HG02571 (cell line): ENCODE data around the gene NUDT13.

Experiments
- ATAC-seq: cut with Tn5 transposase; IDR thresholded peaks from one replicate; pipeline ENCODE4 v1.9.1; 2021; ENCODE audit warnings: mild to moderate bottlenecking, moderate library complexity; ENCODE audit not compliant: unreplicated experiment

The NUDT13 gene

DNA sequence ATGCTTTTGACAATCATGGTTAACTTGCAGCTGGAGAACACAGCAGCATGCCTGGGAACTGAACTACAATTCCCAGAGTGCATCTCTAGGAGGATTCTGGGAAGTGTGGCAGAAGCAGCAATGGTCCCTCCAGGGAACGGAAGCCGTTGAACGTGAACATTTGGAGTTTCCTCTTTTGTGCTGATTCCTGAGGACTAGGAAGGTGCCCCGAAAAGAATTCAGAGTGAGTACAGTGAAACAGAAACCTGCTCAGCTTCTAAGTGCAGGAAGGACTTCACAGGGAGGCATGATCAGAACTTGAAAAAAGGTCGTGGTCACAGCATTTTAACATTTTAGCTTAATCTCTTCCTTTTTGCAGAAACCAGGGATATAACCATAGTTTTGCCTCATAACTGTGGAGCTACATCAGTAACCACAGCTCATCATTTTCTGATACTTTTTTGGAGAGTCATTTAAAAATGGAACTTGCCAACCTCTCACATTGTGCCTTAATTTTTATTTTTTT lies at the start of gene NUDT13:
TSS of gene NUDT13 (plus strand) at position 111 of the 505 bp plus-strand sequence. CDS start 3,911 bp downstream, outside the sequence.
- peak; percentile 69 for ATAC-seq

DNA sequence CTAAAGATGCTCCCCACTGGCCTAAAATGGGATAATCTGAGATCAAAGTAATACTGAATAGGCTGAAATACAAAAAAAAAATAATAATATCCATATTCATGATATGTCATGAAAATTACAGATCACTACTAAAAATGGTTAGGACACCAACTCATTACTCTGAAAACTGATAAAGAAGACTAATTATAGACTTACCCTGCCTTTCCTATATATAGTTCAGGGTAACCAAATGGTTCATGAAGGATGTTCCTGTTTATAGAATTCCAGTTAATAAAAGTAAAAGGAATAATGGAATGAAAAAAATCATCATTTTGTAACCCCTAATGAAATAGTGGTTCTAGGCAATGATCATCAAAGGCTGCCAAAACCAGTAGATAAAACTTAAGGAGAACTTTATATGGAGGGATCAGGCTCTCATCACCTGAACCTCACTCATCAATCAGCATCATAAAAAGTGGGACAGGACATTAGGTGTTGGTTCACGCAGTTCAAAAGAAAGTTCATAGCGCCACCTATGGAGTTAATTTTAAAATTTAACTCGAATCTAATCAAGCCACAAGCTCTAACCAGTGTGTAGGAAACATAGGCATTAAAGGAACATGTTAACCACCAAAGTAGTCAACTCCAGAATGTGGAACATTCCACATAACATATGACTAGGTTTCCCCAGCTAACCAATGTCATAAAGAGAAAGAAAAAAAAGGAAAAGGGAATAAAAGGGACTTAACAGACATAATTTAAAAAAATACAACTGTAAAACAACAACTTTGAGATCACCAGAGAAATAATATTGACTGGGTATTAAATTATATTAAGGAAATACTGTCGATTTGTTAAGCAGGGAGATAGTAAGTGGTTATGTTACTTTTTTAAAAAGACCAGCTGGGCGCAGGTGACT lies 49.3 kb upstream of the NUDT13 start:
- no peak for ATAC-seq

DNA sequence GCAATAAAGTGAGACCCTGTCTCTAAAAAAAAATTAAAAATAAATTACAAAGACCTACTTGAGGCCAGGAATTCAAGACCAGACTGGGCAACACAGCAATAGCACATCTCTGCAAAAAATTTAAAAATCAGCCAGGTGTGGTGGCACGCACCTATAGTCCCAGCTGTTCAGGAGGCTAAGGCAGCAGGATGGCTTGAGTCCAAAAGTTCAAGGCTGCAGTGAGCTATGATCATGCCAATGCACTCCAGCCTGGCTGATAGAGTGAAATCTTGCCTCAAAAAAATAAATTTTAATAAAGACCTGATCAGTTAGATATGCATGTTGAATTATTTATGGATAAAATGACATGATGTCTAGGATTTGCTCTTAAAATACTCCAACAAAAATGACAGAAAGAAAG lies 48.5 kb upstream of the NUDT13 start:
- ATAC-seq: no peak

DNA sequence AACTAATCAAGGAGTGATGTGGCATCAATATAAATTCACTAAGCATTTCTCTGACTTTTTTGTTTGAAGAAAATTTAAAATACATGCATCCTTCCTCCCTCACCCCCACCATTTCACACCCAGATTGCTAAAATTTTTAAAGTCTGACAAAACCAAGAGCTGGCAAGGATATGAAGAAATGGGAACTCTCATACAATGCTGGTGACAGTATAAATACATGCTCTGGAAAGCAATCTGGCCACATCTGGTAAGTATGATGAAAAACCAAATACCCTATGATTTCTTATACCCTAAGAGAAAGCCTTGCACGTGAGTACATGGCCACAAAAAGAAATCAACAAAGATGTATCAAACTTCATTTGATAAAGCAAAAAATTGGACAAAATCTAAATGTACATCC lies 44.8 kb upstream of the NUDT13 start:
- no peak for ATAC-seq

DNA sequence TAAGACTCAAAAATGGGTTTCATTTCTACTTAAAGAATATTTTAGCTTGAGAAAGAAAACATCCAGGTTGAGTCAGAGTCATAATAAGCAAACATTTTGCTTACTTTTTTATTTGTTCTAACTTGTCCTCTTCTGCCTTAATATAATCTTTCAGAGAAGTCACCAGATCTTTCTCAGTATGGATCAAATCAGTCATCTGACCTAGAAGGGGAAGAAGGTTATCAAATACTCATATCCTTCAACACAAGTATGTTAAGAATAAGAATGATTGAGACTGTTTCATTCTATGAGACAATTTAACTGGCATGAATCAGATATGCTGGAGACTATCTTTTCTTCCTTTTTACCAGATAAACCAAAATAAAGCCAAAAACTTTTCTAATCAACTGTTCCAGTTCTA lies 36.6 kb upstream of the NUDT13 start:
- ATAC-seq: no peak

DNA sequence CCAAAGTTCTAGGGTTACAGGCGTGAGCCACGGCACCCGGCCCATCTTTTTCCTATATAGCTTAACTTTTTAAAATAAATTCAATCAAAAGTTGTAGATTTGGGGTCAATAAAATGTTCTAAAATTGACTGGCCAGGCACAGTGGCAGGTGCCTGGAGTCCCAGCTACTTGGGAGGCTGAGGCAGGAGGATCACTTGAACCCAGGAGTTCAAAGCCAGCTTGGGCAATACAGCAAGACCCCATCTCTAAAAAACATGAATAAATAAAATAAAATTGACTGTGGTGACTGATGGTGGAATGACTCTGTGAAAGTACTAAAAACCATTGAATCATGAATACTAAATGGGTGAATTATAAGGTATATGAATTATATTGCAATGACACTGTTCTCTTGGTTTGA lies 34.4 kb upstream of the NUDT13 start:
- ATAC-seq: no peak

DNA sequence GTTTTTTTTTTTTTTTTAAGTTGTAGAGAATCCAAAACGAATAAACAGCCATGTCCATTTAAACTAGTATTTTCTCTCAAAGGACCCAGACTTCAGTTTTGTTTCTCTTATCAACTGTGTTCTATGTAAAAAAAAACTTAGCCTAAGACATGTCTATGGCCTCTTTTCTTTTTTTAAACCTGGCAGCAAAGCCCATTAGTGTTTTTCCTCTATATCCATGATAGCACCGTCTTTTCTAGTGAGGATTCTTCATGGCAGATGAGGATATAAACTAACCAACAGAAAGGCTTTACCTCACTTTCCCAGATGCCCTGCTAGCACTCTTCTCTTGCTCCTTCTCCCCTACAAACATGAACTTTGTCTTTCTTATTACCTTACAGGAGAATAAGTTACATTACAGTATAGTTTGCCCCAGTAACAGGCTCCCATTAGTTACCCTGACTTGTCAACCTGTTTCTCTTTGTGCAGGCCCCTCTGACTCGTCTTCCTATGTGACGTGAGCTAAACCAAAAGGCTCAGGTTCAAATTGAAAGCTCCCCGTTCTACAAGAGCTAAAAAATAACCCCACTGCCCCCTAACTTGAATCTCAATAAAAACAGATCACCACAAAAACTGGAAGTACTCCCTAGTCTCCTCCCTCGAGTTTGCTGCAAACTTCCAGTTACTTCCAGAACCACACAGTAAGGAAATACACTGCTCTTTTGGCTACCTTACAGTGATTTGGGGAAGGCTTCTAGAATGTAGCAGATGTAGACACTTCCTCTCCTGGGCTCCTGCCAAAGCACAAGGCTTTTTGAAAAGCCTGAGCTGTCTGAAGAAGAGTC lies 33.7 kb upstream of the NUDT13 start:
- ATAC-seq: no peak

DNA sequence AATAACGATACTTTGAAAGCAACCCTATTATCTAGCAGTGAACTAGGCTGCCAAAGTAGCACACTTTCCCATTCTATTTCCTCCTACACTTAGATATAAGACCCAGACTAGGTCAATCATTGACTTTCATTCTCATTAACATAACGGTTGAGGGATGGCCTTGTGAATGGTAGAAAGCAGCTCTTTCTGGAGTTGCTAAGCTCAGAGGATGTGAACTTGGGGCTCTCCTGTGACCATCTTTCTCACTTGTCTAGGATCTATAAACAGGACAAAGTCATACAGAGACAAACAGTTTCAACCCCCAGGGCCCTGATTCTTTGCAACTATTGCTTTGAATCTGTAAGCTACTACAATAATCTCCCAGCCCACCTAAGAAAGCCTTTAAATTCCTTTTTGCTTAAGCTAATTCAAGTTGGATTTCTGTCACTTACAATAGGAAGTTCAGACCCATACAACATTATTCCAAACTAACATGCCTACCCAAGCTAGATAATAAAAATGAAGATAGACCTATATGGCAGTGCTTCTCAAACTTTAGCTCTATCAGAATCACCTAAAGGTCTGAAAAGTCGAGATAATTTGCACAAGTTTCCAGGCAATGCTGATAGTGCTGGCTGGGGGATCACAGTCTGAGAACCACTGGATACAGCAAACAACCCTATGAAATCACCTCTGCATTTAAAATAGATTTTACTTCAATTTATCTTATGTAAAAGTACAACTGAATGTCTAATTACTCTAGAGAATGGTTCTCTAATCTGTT lies 30.3 kb upstream of the NUDT13 start:
- ATAC-seq: no peak

DNA sequence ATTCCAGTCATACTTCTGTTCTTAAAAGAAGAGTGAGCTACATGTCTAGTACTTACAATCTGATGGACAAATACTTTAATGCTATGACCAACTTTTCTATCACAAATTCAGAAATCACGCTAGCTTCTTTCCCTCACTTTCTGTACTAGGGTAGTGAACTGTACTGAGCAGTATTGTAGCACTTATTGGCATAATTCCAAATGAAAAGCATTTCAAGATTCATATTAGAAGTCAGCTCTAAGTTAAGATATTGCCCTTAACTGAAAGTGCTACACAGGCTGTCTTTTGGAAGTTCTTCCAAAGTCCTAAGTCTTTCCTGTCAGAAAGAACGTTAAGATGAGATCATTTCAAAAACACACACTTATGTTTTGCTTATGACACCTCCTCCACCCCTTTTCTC lies 27.0 kb upstream of the NUDT13 start:
- no peak for ATAC-seq

DNA sequence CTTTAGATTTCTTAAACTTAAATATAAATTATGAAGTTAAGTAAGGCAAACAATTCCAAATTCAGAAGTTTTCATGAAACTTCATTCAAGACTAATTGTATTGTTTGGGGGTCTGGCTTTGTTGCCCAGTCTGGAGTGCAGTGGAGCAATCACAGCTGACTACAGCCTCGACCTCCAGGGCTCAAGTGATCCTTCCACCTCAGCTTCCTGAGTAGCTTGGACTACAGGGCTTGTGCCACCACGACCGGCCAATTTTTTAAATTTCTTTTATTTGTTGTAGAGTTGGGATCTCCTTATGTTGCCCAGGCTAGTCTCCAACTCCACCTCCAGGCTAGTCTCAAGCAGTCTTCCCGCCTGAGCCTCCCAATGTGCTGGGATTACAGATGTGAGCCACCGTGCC lies 26.0 kb upstream of the NUDT13 start:
- ATAC-seq: no peak

DNA sequence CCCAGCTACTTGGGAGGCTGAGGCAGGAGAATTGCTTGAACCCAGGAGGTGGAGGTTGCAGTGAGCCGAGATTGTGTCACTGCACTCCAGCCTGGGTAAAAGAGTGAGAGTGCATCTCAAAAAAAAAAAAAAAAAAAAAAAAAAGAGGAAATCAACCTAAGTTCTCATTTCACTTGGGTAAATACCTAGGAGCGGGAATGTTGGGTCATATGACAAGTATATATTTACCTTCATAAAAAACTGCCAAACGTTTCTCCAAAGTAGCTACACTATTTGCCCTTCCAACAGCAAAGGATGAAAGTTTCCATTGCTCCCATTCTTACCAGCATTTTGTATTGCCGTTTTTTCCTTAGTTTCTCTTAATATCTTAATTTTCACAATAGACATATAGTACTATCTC lies 23.4 kb upstream of the NUDT13 start:
- no peak for ATAC-seq

DNA sequence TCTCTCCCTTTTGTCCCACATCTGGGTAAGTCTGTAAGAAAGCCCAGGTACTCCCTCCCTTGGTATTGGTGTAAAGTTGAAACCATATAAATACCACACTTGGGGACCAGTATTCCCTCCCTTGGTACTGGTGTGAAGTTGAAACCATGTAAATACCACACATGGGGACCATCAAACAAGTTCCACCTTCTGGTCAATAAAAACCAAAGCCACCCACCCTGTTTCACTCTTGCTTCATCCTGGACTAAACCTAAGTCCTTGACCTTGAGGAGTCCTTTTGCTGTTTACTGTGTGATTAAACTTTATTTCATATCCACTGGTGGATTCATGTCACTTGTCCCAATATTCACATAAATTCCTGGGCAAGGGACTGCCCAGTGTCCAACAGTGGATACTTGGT lies 22.0 kb upstream of the NUDT13 start:
- ATAC-seq: no peak

DNA sequence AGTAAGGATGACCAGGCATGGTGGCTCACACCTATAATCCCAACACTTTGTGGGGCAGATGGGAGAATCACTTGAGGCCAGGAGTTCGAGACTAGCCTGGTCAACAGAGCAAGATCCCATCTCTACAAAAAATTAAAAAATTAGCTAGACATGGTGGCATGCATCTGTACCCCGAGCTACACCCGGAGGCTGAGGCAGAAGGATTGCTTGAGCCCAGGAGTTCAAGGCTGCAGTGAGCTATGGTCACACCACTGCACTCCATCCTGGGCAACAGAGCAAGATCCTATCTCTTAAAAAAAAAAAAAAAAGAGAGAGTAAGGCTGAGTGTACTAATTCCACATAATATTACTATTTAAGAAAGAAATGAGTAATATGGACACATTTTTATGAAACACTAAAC lies 17.4 kb upstream of the NUDT13 start:
- ATAC-seq: no peak

DNA sequence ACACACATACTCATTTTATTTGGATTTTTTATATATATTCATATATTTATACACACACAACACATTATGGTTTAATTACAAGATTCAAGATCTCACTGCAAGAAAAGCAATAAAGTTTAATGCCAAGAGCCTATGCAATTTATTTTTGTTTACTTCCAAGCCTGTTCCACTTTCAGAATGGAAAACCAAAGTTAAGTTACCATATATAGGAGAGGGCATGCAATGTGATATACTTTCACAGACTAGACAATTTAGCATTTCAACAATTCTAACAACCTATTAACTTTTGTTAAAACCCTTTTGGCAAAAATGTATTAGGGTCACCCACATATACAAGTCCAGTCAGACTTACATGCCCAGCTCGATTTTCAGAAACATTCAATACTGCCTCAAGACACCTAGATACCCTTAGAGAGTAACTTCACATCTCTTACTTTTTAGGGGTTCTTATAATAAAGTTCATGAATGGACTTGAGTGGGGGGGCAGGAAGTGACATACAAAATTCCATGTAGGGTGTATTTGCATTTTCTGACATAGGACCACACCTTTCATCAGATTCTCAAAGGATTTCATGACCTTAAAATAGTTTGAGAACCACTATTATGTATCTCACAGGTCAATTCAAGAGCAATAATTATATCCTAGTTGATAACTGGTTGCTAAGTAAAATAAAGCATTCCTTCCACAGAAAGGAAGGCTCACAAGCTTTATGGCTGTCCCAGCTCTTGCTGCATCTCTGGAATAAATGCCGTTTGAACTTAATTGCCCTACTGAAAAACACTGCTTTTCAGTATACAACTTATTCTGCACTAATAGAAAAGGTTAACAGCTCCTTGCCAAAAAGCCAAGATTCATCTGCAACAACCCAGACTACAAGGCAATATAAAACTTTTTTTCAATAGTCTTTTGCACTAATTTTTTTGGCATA lies 16.1 kb upstream of the NUDT13 start:
- ATAC-seq: no peak

DNA sequence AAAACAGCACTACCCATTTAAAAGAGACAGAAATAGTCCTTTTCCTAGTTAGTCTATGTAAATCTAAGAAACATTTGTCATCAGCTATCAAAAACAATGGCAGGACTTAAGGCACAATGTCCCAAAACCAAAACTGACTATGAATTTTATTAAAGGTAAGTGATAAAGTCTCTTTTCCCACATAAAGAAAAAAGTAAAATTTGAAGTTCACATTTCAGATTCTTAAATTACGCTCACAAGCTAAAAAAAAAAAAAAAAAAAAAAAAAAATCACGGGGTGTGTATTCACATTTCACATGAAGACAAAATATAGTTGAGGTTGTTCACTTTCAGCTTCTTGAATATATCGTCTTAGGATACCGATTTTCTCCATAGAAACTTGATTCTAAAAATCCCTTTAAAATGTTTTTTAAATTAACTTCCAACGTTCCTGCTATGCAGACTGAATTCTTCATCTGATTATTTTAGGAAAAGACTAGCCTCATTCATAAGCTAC lies 15.2 kb upstream of the NUDT13 start:
- no peak for ATAC-seq

DNA sequence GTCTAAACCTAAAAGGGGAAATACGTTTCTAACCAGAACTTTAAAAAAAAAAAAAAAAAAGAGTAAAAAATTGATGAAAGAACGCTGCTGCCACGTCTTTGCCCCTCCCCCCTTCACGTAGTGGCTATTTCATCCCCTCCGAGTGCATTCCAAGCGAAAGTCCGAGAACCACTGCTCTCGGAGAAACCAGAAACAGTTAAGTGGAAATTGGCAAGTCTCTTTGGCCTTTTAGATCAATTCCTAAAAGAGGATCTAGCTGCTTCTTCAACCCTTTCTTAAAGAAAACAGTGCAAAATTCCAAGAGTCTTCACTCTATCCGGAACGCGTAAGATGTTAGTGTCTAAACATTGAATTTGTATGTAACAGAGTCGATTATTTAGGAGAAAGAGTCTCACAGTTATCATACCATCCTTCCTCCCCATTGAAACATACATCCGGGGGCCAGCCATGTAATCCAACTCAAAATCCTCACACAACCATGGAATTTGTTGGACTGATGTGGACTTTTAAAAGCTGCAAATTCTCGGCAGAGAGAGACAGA lies 14.7 kb upstream of the NUDT13 start:
- ATAC-seq: no peak

DNA sequence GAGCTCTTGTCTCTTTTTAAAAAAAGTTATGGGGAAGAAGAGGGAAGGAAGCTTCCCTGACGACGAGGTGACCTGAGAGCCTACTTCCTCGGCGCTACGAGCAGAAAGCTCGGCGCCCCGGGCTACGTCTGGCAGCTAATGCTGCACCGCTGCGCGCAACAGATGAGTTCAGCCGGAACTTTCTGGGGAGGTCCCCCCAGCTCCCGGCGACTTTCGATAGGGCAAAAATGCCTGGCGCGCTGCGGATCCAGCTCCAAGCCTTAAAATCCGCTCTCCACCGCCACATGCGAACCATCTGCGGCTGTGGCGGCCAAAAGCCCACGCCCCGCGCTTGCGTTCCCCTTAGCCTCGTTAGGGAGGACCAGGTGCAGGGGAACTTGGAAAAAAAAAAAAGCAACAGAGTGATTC lies 14.2 kb upstream of the NUDT13 start:
- ATAC-seq: peak; percentile 36

DNA sequence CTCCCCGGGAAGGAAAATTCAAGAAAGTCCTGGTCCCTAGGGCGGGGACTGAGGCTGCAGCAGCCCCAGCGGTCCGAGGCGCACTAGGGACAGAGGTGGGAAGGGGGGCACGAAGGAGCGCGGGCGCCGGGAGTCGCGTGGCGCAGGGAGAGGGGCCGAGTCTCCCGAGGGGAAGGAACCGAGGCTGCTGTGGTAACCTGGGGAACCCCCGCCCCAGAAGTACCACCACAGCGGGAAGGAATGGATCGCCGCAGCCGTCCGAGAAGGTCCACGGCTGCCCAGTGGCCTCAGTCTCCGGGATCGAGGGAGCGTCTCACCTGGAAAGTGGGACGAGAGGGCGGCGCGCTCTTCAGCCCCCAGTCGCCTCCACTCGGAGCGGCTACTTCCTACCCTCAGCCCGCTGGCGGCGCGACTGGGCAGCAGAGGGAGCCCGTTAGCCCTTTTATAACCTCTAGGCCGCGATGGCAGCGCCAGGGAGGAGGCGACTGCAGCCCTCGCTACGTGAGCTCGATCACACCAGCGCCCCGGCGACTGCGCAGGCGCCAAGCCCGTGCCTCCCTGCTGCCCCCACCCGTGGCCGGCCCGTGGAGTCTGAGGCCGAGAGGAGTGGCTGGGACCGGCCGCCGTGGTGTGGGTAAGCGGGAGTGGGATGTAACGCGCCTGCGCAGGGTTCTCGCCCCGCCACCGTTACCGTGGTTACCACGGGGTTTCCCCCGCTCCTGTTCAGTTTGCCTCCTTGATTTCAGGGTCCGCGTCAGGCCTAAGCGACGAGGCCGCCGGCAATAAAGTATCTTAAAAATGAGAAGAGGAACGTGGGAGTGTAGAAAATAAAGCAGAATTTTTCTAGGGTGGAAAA lies 13.6 kb upstream of the NUDT13 start, which contains the start of gene P4HA1:
TSS of gene P4HA1 (minus strand) at position 418 of the 856 bp plus-strand sequence. CDS start 21,983 bp downstream, outside the sequence.
- ATAC-seq: peak; percentile 81
